A549 (cell line): ENCODE data around the gene ATL1. TPM values are rescaled to one million over a fixed set of nuclear protein-coding genes. Genes with fewer than 3 reads are reported as not detected.
A peak's percentile ranks its signal among the peaks of the same experiment; 100 is the strongest.

Experiments used
- ATAC-seq, 2 experiments: fragments of 200-7000 bp in 1 of 2; fragments of >200 bp in 1 of 2; cut with Nextera tagmentation in 1 of 2; cut with Tn5 transposase in 1 of 2; 3 replicates each; pipeline versions ENCODE4 v1.8.0 to v1.9.1; 2018 to 2020; ENCODE audit warnings: mild to moderate bottlenecking in 1 of 2, moderate library complexity in 1 of 2
- CTCF ChIA-PET: fragments of 300-600 bp; sonication (Branson Sonifier 250); formaldehyde crosslinking; extraction: SDS; loops from one replicate; lab custom pipeline; 2021; ENCODE audit warnings: antibody characterized with exemption, inconsistent platforms; lab: Yijun Ruan, JAX
- POLR2A ChIA-PET: fragments of 350-600 bp; formaldehyde crosslinking; extraction: SDS; loops from one replicate; lab custom pipeline; 2021; ENCODE audit warnings: antibody characterized with exemption, inconsistent platforms; lab: Yijun Ruan, JAX
- DNase-seq, 2 experiments: peaks; one replicate each; pipeline versions ENCODE4 v3.0.0 to v3.0.0-alpha.2; 2011 to 2016; ENCODE audit warnings: low read depth in 1 of 2, low spot score in 1 of 2
- FAIRE-seq: peaks from 2 replicates; lab custom pipeline; 2011; peaks lifted over from hg19 to GRCh38; lab: Jason Lieb, UNC
- H3K27ac ChIP-seq, 2 experiments: fragments of >200 bp; sonication (Bioruptor Twin); formaldehyde crosslinking; 3 replicates each; pipeline ENCODE4 v1.5.1; 2016 to 2017
- H3K4me1 ChIP-seq: fragments of >200 bp; sonication (Bioruptor Twin); formaldehyde crosslinking; 3 replicates; pipeline ENCODE4 v1.6.1; 2016
- H3K4me2 ChIP-seq: fragments of >200 bp; sonication (Bioruptor Twin); formaldehyde crosslinking; 3 replicates; pipeline ENCODE4 v1.6.1; 2016
- H3K4me3 ChIP-seq: fragments of >200 bp; sonication (Bioruptor Twin); formaldehyde crosslinking; 3 replicates; pipeline ENCODE4 v1.5.1; 2016
- H3K9me3 ChIP-seq: fragments of >200 bp; sonication (Bioruptor Twin); formaldehyde crosslinking; 3 replicates; pipeline ENCODE4 v1.6.1; 2016
- BHLHE40 ChIP-seq: IDR thresholded peaks from 2 replicates; pipeline ENCODE4 v1.6.1; 2012; ENCODE audit warnings: low read depth, low read length, inconsistent platforms
- CBX2 ChIP-seq: fragments of 200-600 bp; sonication (generic); IDR thresholded peaks from 2 replicates; pipeline ENCODE4 v1.6.1; 2016; ENCODE audit warnings: low read depth, mild to moderate bottlenecking, borderline replicate concordance
- CEBPB ChIP-seq, 2 experiments: fragments of >200 bp in 1 of 2; sonication (Bioruptor Twin) in 1 of 2; formaldehyde crosslinking in 1 of 2; IDR thresholded peaks; 2 replicates each; pipeline ENCODE4 v1.6.1; 2012 to 2016
- CHD2 ChIP-seq: fragments of 150-350 bp; IDR thresholded peaks from 2 replicates; pipeline ENCODE4 v1.6.1; 2014; ENCODE audit warnings: low read length; ENCODE audit not compliant: partially characterized antibody
- CTCF ChIP-seq: fragments of >200 bp; sonication (Bioruptor Twin); formaldehyde crosslinking; IDR thresholded peaks from 3 replicates; pipeline ENCODE4 v1.5.1; 2016
- EHF ChIP-seq: fragments of 250-450 bp; sonication (Bioruptor Pico); IDR thresholded peaks from 2 replicates; pipeline ENCODE4 v1.5.0; 2020; ENCODE audit warnings: mild to moderate bottlenecking
- FOXS1 ChIP-seq: fragments of 250-450 bp; sonication (Bioruptor Pico); IDR thresholded peaks from 2 replicates; pipeline ENCODE4 v1.5.0; 2020; ENCODE audit warnings: mild to moderate bottlenecking, moderate library complexity
- HDAC2 ChIP-seq: fragments of 200-600 bp; sonication (generic); IDR thresholded peaks from 2 replicates; pipeline ENCODE4 v1.6.1; 2016
- HOXA7 ChIP-seq: fragments of 250-450 bp; sonication (Bioruptor Pico); IDR thresholded peaks from 2 replicates; pipeline ENCODE4 v1.5.0; 2020; ENCODE audit warnings: mild to moderate bottlenecking, moderate library complexity
- JUN ChIP-seq, 2 experiments: fragments of >200 bp; sonication (Bioruptor Twin); formaldehyde crosslinking; IDR thresholded peaks; 2 replicates in 1 of 2; 3 replicates in 1 of 2; pipeline ENCODE4 v1.6.1; 2016 to 2017
- MAZ ChIP-seq: fragments of 150-350 bp; IDR thresholded peaks from 2 replicates; pipeline ENCODE4 v1.6.1; 2014; ENCODE audit warnings: antibody characterized with exemption, low read depth, low read length, borderline replicate concordance
- NPAS2 ChIP-seq: fragments of 250-450 bp; sonication (Bioruptor Pico); IDR thresholded peaks from 2 replicates; pipeline ENCODE4 v1.8.0; 2022; ENCODE audit warnings: mild to moderate bottlenecking, moderate library complexity, borderline replicate concordance
- POLR2A ChIP-seq: IDR thresholded peaks from 2 replicates; pipeline ENCODE4 v1.6.1; 2012; ENCODE audit warnings: mild to moderate bottlenecking, low read length
- POLR2AphosphoS2 ChIP-seq: conservative IDR thresholded peaks from 2 replicates; pipeline ENCODE4 v1.6.1; 2012; ENCODE audit warnings: low read length, improper control_type of control experiment, inconsistent platforms
- RFX5 ChIP-seq: fragments of 450-650 bp; IDR thresholded peaks from 2 replicates; pipeline ENCODE4 v1.7.1; 2014; ENCODE audit warnings: antibody characterized with exemption, mild to moderate bottlenecking, moderate library complexity
- RNF2 ChIP-seq: fragments of 200-600 bp; sonication (generic); IDR thresholded peaks from 2 replicates; pipeline ENCODE4 v1.6.1; 2016; ENCODE audit warnings: low read depth, mild to moderate bottlenecking, antibody characterized with exemption, moderate library complexity, borderline replicate concordance
- SMC3 ChIP-seq: fragments of >200 bp; sonication (Bioruptor Twin); formaldehyde crosslinking; IDR thresholded peaks from 3 replicates; pipeline ENCODE4 v1.6.1; 2018; ENCODE audit warnings: inconsistent platforms
- ZC3H11A ChIP-seq: fragments of 450-650 bp; IDR thresholded peaks from 2 replicates; pipeline ENCODE4 v1.6.1; 2014; ENCODE audit warnings: antibody characterized with exemption, mild to moderate bottlenecking
- ZNF302 ChIP-seq: fragments of 250-450 bp; sonication (Bioruptor Pico); IDR thresholded peaks from 2 replicates; pipeline ENCODE4 v1.9.0; 2021; ENCODE audit warnings: inconsistent platforms, mild to moderate bottlenecking, moderate library complexity
- ZSCAN20 ChIP-seq: fragments of 250-450 bp; sonication (Bioruptor Pico); IDR thresholded peaks from 2 replicates; pipeline ENCODE4 v1.8.0; 2022; ENCODE audit warnings: mild to moderate bottlenecking, moderate library complexity
- WGBS: methylation state at CpG from one replicate; pipeline ENCODE4 v1.1.6; 2017; ENCODE audit errors: missing lambda C conversion rate; 5-methylcytosine and 5-hydroxymethylcytosine counted together
- polyA plus RNA-seq, 4 experiments: library from polyadenylated mRNA; depleted of rRNA in 3 of 4; stranded (reverse); fragments of >200 nt; fragmentation: RNase III in 1 of 4; extraction: RNeasy Plus Mini Kit Qiagen cat#74134 plus additional on column Dnase treatment in 1 of 4; gene quantifications; 2 replicates in 3 of 4; 3 replicates in 1 of 4; pipeline ENCODE4 v1.2.3, GENCODE V29; 2011 to 2017
- TF ChIP-seq, protein P1 (sequence below): fragments of >200 bp; sonication (Bioruptor Twin); formaldehyde crosslinking; IDR thresholded peaks from 3 replicates; pipeline ENCODE4 v1.6.1; 2016
- TF ChIP-seq, protein P2 (sequence below): fragments of 150-350 bp; IDR thresholded peaks from 2 replicates; pipeline ENCODE4 v1.6.1; 2014; ENCODE audit warnings: low read depth, mild to moderate bottlenecking, low read length
- TF ChIP-seq, protein P3 (sequence below): IDR thresholded peaks from 2 replicates; pipeline ENCODE4 v1.6.1; 2012; ENCODE audit warnings: low read depth, borderline replicate concordance

ATL1 gene
- polyA plus RNA-seq, 2 of the 4 experiments (the other 2 are of a cell fraction) = 4.7 to 5.1 TPM

- POLR2A ChIA-PET = interaction anchor here (0.9 to 1.3 kb wide), 2 partner anchors 40 to 107 kb away, joined by 5 to 9 read pairs; partner anchors contain the start of gene SAV1
- DNase-seq = peak; percentile 26 to 51
- H3K4me1 ChIP-seq = peaks cover 6% of the 10 kb centered on the region; the same call in 1 of the 3 replicates
- TF ChIP-seq POLR2A (peak; percentile 33; the same call in 1 of the 2 replicates), NPAS2 (CRISPR knock-in tag) (no peak)
- TF ChIP-seq, protein P1, sequence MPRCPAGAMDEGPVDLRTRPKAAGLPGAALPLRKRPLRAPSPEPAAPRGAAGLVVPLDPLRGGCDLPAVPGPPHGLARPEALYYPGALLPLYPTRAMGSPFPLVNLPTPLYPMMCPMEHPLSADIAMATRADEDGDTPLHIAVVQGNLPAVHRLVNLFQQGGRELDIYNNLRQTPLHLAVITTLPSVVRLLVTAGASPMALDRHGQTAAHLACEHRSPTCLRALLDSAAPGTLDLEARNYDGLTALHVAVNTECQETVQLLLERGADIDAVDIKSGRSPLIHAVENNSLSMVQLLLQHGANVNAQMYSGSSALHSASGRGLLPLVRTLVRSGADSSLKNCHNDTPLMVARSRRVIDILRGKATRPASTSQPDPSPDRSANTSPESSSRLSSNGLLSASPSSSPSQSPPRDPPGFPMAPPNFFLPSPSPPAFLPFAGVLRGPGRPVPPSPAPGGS = 0 out of 3 replicates have a peak, but pooled peaks have one; percentile 19
- TF ChIP-seq, all 56 proteins: peak for 2
- FAIRE-seq (no peak), ATAC-seq (peak; percentile 64 to 71)
- Histone ChIP-seq H3K4me3 (peak overlapping the region; percentile 62), H3K27ac (peak overlapping the region; percentile 65 to 90), H3K9me3 (no peaks in the 10 kb centered on the region), H3K4me2 (peak overlapping the region; percentile 85)
- CTCF ChIA-PET = interaction anchor here (0.9 kb wide), 1 partner anchor 39 kb away, joined by 3 read pairs; no protein-coding TSS in a partner anchor
- WGBS = 31% methylated on average over 21 of the region's 21 CpGs
These were observed 963 bp downstream of the ATL1 start for GRCh38 chr14:50560931-50561285.

- ATAC-seq = no peak
- 33% methylated on average over 1 of the region's 1 CpG for WGBS
- Histone ChIP-seq H3K4me2 (no peak overlapping the region), H3K4me1 (peaks cover 6% of the 10 kb centered on the region; the same call in 1 of the 3 replicates), H3K27ac (no peak overlapping the region), H3K4me3 (no peak overlapping the region), H3K9me3 (no peaks in the 10 kb centered on the region)
- no peak for DNase-seq
- ChIA-PET POLR2A (no interaction called here), CTCF (interaction anchor here (1.0 to 1.3 kb wide), 2 partner anchors 215 to 710 kb away, joined by 3 to 4 read pairs; partner anchors contain the start of gene NEMF)
- FAIRE-seq = no peak
- TF ChIP-seq HDAC2 (no peak), CEBPB (IDR thresholded peaks at IDR 0.05) (no peak), RNF2 (no peak), ZSCAN20 (CRISPR knock-in tag) (no peak)
These were observed 2.9 kb downstream of the ATL1 start for GRCh38 chr14:50562841-50563240.

DNA sequence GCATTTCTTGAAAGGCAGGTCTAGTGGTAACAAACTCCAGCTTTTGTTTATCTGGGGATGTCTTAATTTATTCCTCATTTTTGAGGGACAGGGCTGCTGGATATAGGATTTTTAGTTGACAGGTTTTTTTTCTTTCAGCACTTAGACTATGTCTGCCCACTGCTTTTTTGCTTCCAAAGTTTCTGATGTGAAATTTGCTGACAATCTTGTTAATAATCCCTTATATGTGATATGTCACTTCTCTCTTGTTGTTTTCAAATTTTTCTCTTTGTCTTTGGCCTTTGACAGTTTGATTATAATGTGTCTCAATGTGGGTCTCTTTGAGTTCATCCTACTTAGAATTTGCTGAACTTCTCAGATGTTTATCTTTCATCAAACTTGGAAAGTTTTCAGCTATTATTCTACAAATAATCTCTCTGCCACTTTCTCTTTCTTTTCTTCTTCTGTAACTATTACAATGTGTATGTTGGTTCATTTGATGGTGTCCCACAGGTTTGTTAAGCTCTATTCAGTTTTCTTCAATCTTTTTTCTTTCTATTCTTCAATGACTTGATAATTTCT lies 9.8 kb downstream of the ATL1 start:
- POLR2A ChIA-PET = interaction anchor here (0.8 kb wide), 1 partner anchor 99 kb away, joined by 3 read pairs; the partner anchor contains the start of gene SAV1

More for the DNA sequence above, 9.8 kb downstream of the ATL1 start:
- H3K4me3 ChIP-seq = no peak overlapping the region
- no peak for ATAC-seq
- peaks cover 28% of the 10 kb centered on the region for H3K9me3 ChIP-seq
- DNase-seq = no peak
- H3K4me1 ChIP-seq = no peaks in the 10 kb centered on the region; the same call in 2 of the 3 replicates
- CTCF ChIA-PET = interaction anchor here (0.7 to 1.1 kb wide), 3 partner anchors 31 to 503 kb away, joined by 3 read pairs; no protein-coding TSS in a partner anchor
- TF ChIP-seq CBX2 = no peak
- TF ChIP-seq, protein P2, sequence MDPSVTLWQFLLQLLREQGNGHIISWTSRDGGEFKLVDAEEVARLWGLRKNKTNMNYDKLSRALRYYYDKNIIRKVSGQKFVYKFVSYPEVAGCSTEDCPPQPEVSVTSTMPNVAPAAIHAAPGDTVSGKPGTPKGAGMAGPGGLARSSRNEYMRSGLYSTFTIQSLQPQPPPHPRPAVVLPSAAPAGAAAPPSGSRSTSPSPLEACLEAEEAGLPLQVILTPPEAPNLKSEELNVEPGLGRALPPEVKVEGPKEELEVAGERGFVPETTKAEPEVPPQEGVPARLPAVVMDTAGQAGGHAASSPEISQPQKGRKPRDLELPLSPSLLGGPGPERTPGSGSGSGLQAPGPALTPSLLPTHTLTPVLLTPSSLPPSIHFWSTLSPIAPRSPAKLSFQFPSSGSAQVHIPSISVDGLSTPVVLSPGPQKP = no peak
- TF ChIP-seq EHF (CRISPR knock-in tag) = no peak
- TF ChIP-seq FOXS1 (CRISPR knock-in tag) = no peak
- no peak for TF ChIP-seq ZC3H11A
- no peak for TF ChIP-seq CHD2
- TF ChIP-seq SMC3 = no peak
- TF ChIP-seq, protein P3, sequence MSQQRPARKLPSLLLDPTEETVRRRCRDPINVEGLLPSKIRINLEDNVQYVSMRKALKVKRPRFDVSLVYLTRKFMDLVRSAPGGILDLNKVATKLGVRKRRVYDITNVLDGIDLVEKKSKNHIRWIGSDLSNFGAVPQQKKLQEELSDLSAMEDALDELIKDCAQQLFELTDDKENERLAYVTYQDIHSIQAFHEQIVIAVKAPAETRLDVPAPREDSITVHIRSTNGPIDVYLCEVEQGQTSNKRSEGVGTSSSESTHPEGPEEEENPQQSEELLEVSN = no peak
- no peak for TF ChIP-seq RFX5
- no peak for TF ChIP-seq CTCF
- no peak for TF ChIP-seq POLR2AphosphoS2
- no peak for TF ChIP-seq ZNF302
- no peak for TF ChIP-seq BHLHE40
- no peak for TF ChIP-seq HOXA7 (CRISPR knock-in tag)
- no peak for TF ChIP-seq MAZ
- no peak for TF ChIP-seq JUN (IDR thresholded peaks at IDR 0.05)
- TF ChIP-seq, all 56 proteins: peak for 0
- Histone ChIP-seq H3K4me2 (no peak overlapping the region), H3K27ac (no peak overlapping the region)
- no peak for FAIRE-seq
